DND-41 (cell line): ENCODE data around the gene PRF1.

Experiments used
- CTCF ChIP-seq: IDR thresholded peaks from 2 replicates; pipeline ENCODE4 v1.5.1; 2012; ENCODE audit warnings: borderline replicate concordance, low read length, moderate library complexity, mild to moderate bottlenecking; ENCODE audit not compliant: poor library complexity, severe bottlenecking; ENCODE audit errors: extremely low read depth
- EZH2 ChIP-seq: IDR thresholded peaks from 3 replicates; pipeline ENCODE4 v1.6.1; 2012; ENCODE audit warnings: borderline replicate concordance, low read depth, mild to moderate bottlenecking, moderate library complexity, low read length, inconsistent platforms; ENCODE audit not compliant: severe bottlenecking

GRCh38 chr10:70585578-70586169, 16.9 kb downstream of the PRF1 start:
- no peak for TF ChIP-seq CTCF
- no peak for TF ChIP-seq EZH2
